ENCODE data around the gene SIMC1.

Gene SIMC1

GRCh38 chr5:176317534-176318374 lies 79.5 kb downstream of the SIMC1 start:
- DNase-seq, result no peak

GRCh38 chr5:176319827-176320554 lies 81.8 kb downstream of the SIMC1 start:
- DNase-seq, result no peak

GRCh38 chr5:176320577-176320976 lies 82.4 kb downstream of the SIMC1 start:
- DNase-seq, result no peak

- DNase-seq, result no peak
Measured at GRCh38 chr5:176334031-176334770, 96.0 kb downstream of the SIMC1 start.

GRCh38 chr5:176337913-176338312 lies 99.7 kb downstream of the SIMC1 start:
- no peak for DNase-seq

- DNase-seq, result no peak
Measured at GRCh38 chr5:176339304-176339703, 101.1 kb downstream of the SIMC1 start.

- no peak for DNase-seq
Measured at GRCh38 chr5:176341325-176342157, 103.3 kb downstream of the SIMC1 start.

GRCh38 chr5:176342158-176342483 lies 103.9 kb downstream of the SIMC1 start:
- DNase-seq, result no peak

GRCh38 chr5:176342766-176343458 lies 104.7 kb downstream of the SIMC1 start:
- no peak for DNase-seq

- DNase-seq, result no peak
Measured at GRCh38 chr5:176350416-176350815, 112.2 kb downstream of the SIMC1 start.

- no peak for DNase-seq
Measured at GRCh38 chr5:176352116-176352878, 114.1 kb downstream of the SIMC1 start.

GRCh38 chr5:176353533-176353932 lies 115.3 kb downstream of the SIMC1 start:
- DNase-seq, result no peak

GRCh38 chr5:176355400-176356178 lies 117.4 kb downstream of the SIMC1 start:
- DNase-seq, result no peak

GRCh38 chr5:176356179-176356566 lies 117.9 kb downstream of the SIMC1 start:
- no peak for DNase-seq

GRCh38 chr5:176359658-176360057 lies 121.4 kb downstream of the SIMC1 start:
- no peak for DNase-seq

GRCh38 chr5:176360894-176361436 lies 122.7 kb downstream of the SIMC1 start:
- DNase-seq, result no peak

GRCh38 chr5:176361437-176362232 lies 123.4 kb downstream of the SIMC1 start, which contains the start of gene KIAA1191:
Gene KIAA1191, minus strand, starts transcription at chr5:176361764. Its CDS starts 2,256 bp downstream, at chr5:176359508.
- DNase-seq, result peak; percentile 97

- no peak for DNase-seq
Measured at GRCh38 chr5:176362233-176362490, 123.9 kb downstream of the SIMC1 start.

GRCh38 chr5:176364765-176365350 lies 126.6 kb downstream of the SIMC1 start:
- no peak for DNase-seq

Measured in CD4-positive, alpha-beta T cell treated with Interleukin-10 for 1 hour (primary cell).